ENCODE data around the gene AIG1.

AIG1 gene

DNA sequence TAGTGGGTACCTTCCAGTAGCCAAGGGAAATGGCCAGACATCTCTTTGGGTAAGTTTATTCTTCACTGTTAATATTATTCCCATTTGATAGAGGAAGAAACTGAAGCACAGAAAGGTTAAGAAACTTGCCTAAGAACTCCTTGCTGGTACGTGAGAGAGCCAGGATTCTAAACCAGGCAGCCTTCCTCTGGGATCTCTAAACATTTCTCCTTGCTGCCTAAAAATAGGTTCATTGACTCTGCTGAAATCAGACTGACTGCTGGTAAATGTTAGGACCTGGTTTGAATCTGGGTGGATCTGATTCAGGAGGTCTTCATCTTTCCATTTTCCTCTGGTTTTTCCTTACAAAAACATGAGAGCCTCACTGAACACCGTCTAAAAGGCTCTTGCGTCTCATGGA, 186.9 kb downstream of the AIG1 start:
- no peak for TF ChIP-seq ZNF384 (IDR thresholded peaks at IDR 0.05)
- DNase-seq (ENCODE audit: extremely low spot score), result no peak
- ChIA-PET CTCF (no interaction called here), POLR2A (no interaction called here)

GRCh38 chr6:143248359-143248758, 187.7 kb downstream of the AIG1 start:
- TF ChIP-seq LEF1 (IDR thresholded peaks at IDR 0.05; ENCODE audit: borderline replicate concordance) (no peak), FOXK2 (IDR thresholded peaks at IDR 0.05) (no peak), FOXM1 (IDR thresholded peaks at IDR 0.05; ENCODE audit: borderline replicate concordance) (no peak), SUZ12 (IDR thresholded peaks at IDR 0.05) (no peak), CTBP1 (IDR thresholded peaks at IDR 0.05; ENCODE audit: borderline replicate concordance) (no peak), SP1 (IDR thresholded peaks at IDR 0.05) (no peak), HDGF (IDR thresholded peaks at IDR 0.05; ENCODE audit: borderline replicate concordance) (no peak), ELF4 (IDR thresholded peaks at IDR 0.05) (no peak), TARDBP (IDR thresholded peaks at IDR 0.05) (no peak), FOXA1 (IDR thresholded peaks at IDR 0.05) (no peak), PKNOX1 (IDR thresholded peaks at IDR 0.05) (no peak), ZNF384 (IDR thresholded peaks at IDR 0.05) (no peak)
- POLR2A ChIA-PET, result no interaction called here
- CTCF ChIA-PET, result no interaction called here
- DNase-seq (ENCODE audit: extremely low spot score), result no peak

DNA sequence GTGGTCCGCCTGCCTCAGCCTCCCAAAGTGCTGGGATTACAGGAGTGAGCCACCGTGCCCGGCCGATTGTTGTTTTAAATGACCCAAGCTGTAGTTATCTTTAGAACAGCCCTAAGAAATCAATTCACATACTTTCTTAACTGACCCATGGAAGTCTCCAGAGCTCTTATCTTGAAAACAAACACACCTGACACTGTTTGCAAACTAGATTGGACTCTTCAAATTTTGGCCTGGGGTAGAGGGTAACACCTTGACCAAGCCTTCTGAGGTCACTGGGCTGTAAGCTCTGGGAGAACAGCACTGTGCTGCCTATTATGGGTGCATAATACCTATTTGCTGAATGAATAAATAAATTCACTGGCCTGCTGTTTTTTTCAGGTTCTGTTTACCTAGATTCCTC, 190.6 kb downstream of the AIG1 start:
- DNase-seq (ENCODE audit: extremely low spot score), result no peak
- CTCF ChIA-PET, result no interaction called here
- no peak for TF ChIP-seq SUZ12 (IDR thresholded peaks at IDR 0.05)
- TF ChIP-seq FOXM1 (IDR thresholded peaks at IDR 0.05; ENCODE audit: borderline replicate concordance), result no peak
- TF ChIP-seq ELF4 (IDR thresholded peaks at IDR 0.05), result no peak
- POLR2A ChIA-PET, result no interaction called here

GRCh38 chr6:143252961-143253360, 192.3 kb downstream of the AIG1 start:
- POLR2A ChIA-PET, result no interaction called here

GRCh38 chr6:143253586-143253985, 192.9 kb downstream of the AIG1 start:
- no peak for DNase-seq (ENCODE audit: extremely low spot score)
- TF ChIP-seq CTBP1 (IDR thresholded peaks at IDR 0.05; ENCODE audit: borderline replicate concordance) (no peak), FOXK2 (IDR thresholded peaks at IDR 0.05) (no peak), FOXM1 (IDR thresholded peaks at IDR 0.05; ENCODE audit: borderline replicate concordance) (no peak), LEF1 (IDR thresholded peaks at IDR 0.05; ENCODE audit: borderline replicate concordance) (no peak), NFRKB (IDR thresholded peaks at IDR 0.05) (no peak), ELF4 (IDR thresholded peaks at IDR 0.05) (no peak), SP1 (IDR thresholded peaks at IDR 0.05) (no peak)
- ChIA-PET POLR2A (no interaction called here), CTCF (no interaction called here)

More at GRCh38 chr6:143252961-143253360, 192.3 kb downstream of the AIG1 start:
- DNase-seq (ENCODE audit: extremely low spot score), result no peak
- CTCF ChIA-PET, result interaction anchor here (0.9 kb wide), 1 partner anchor 31 kb away, joined by 4 read pairs; no protein-coding TSS in a partner anchor
- TF ChIP-seq SP1 (IDR thresholded peaks at IDR 0.05) (no peak), SUZ12 (IDR thresholded peaks at IDR 0.05) (no peak), LEF1 (IDR thresholded peaks at IDR 0.05; ENCODE audit: borderline replicate concordance) (no peak)

DNA sequence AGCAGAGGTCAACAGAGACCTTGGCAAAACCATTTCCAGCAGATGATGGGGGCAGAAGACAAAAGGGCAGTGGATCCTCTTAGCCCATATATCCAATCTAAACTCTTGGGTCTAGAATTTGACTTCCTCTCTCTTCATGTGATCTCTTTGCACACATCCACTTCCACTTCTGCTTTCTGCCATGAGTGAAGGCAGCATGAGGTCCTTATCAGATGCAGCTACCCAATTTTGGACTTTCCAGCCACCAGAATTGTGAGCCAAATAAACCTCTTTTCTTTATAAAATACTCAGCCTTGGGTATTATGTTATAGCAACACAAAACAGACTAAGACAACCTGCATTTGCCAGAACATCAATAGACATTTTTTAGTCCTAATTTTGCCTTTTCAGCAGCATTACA, 198.3 kb downstream of the AIG1 start:
- DNase-seq (ENCODE audit: extremely low spot score), result no peak
- ChIA-PET CTCF (no interaction called here), POLR2A (no interaction called here)
- no peak for TF ChIP-seq CTBP1 (IDR thresholded peaks at IDR 0.05; ENCODE audit: borderline replicate concordance)
- TF ChIP-seq FOXK2 (IDR thresholded peaks at IDR 0.05), result no peak
- TF ChIP-seq PKNOX1 (IDR thresholded peaks at IDR 0.05), result no peak
- TF ChIP-seq ELF4 (IDR thresholded peaks at IDR 0.05), result no peak
- no peak for TF ChIP-seq L3MBTL2 (conservative IDR thresholded peaks at IDR 0.05)
- TF ChIP-seq SP1 (IDR thresholded peaks at IDR 0.05), result no peak
- TF ChIP-seq NFRKB (IDR thresholded peaks at IDR 0.05), result no peak
- TF ChIP-seq FOXA1 (IDR thresholded peaks at IDR 0.05), result no peak
- no peak for TF ChIP-seq HDGF (IDR thresholded peaks at IDR 0.05; ENCODE audit: borderline replicate concordance)
- TF ChIP-seq FOXM1 (IDR thresholded peaks at IDR 0.05; ENCODE audit: borderline replicate concordance), result no peak
- TF ChIP-seq ARNT (IDR thresholded peaks at IDR 0.05), result no peak
- TF ChIP-seq BHLHE40 (IDR thresholded peaks at IDR 0.05; ENCODE audit: borderline replicate concordance), result no peak
- TF ChIP-seq SUZ12 (IDR thresholded peaks at IDR 0.05), result no peak
- TF ChIP-seq TARDBP (IDR thresholded peaks at IDR 0.05), result no peak
- no peak for TF ChIP-seq LEF1 (IDR thresholded peaks at IDR 0.05; ENCODE audit: borderline replicate concordance)
- no peak for TF ChIP-seq ZNF384 (IDR thresholded peaks at IDR 0.05)

DNA sequence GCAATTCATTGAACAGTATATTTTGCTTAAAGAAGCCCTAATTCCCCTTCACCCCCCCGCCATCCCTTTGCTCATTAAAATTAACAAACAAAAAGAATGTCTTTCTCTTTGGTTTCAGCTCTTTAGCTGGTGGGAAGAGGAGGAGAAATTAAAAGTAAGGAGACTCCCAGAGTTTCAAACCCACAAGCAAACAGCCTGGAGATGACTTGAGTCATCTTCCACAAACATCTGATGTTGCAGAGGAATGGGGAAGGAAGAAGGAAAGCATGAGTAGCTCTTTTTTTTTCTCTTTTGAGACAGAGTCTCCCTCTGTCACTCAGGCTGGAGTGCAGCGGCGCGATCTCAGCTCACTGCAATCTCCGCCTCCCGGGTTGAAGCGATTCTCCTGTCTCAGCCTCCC, 200.2 kb downstream of the AIG1 start:
- DNase-seq (ENCODE audit: extremely low spot score), result no peak
- POLR2A ChIA-PET, result no interaction called here
- CTCF ChIA-PET, result no interaction called here
- TF ChIP-seq FOXM1 (IDR thresholded peaks at IDR 0.05; ENCODE audit: borderline replicate concordance) (no peak), LEF1 (IDR thresholded peaks at IDR 0.05; ENCODE audit: borderline replicate concordance) (no peak), ZNF384 (IDR thresholded peaks at IDR 0.05) (no peak)

- TF ChIP-seq NFRKB (IDR thresholded peaks at IDR 0.05) (no peak), FOXM1 (IDR thresholded peaks at IDR 0.05; ENCODE audit: borderline replicate concordance) (no peak), SP1 (IDR thresholded peaks at IDR 0.05) (no peak), PKNOX1 (IDR thresholded peaks at IDR 0.05) (no peak), CTBP1 (IDR thresholded peaks at IDR 0.05; ENCODE audit: borderline replicate concordance) (no peak), ARNT (IDR thresholded peaks at IDR 0.05) (no peak), FOXA1 (IDR thresholded peaks at IDR 0.05) (no peak), HDGF (IDR thresholded peaks at IDR 0.05; ENCODE audit: borderline replicate concordance) (no peak), FOXK2 (IDR thresholded peaks at IDR 0.05) (no peak)
- POLR2A ChIA-PET, result no interaction called here
- CTCF ChIA-PET, result no interaction called here
- no peak for DNase-seq (ENCODE audit: extremely low spot score)
These were observed 201.3 kb downstream of the AIG1 start for GRCh38 chr6:143261899-143262436.
